Right lobe of liver (tissue), 4 donors: ENCODE data around the gene NUTF2.

Experiments
- POLR2A ChIP-seq: fragments of 450-650 bp; IDR thresholded peaks from one replicate; pipeline ENCODE4 v1.6.1; 2017; ENCODE audit warnings: antibody characterized with exemption, mild to moderate bottlenecking
- TF ChIP-seq, protein P1 (sequence below), 4 donors: fragments of 200-600 bp in 3 of 4; fragments of 450-650 bp in 1 of 4; IDR thresholded peaks; one replicate each; pipeline versions ENCODE4 v1.5.1 to v1.8.0; 2016 to 2022; ENCODE audit warnings: antibody characterized with exemption in 4 of 4, mild to moderate bottlenecking in 2 of 4
- donor health status: DM: no; HTN: no; CAD: no.
- donor health status: DM: no; HTN: no; CAD: no.
- donor health status: DM: no; HTN: yes; CAD: no.

DNA sequence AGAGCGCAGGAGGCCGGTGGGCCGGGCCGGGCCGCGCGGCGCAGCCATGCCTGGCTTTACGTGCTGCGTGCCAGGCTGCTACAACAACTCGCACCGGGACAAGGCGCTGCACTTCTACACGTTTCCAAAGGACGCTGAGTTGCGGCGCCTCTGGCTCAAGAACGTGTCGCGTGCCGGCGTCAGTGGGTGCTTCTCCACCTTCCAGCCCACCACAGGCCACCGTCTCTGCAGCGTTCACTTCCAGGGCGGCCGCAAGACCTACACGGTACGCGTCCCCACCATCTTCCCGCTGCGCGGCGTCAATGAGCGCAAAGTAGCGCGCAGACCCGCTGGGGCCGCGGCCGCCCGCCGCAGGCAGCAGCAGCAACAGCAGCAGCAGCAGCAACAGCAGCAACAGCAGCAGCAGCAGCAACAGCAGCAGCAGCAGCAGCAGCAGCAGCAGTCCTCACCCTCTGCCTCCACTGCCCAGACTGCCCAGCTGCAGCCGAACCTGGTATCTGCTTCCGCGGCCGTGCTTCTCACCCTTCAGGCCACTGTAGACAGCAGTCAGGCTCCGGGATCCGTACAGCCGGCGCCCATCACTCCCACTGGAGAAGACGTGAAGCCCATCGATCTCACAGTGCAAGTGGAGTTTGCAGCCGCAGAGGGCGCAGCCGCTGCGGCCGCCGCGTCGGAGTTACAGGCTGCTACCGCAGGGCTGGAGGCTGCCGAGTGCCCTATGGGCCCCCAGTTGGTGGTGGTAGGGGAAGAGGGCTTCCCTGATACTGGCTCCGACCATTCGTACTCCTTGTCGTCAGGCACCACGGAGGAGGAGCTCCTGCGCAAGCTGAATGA is 4.0 kb upstream of the NUTF2 start:
- TF ChIP-seq, protein P1, sequence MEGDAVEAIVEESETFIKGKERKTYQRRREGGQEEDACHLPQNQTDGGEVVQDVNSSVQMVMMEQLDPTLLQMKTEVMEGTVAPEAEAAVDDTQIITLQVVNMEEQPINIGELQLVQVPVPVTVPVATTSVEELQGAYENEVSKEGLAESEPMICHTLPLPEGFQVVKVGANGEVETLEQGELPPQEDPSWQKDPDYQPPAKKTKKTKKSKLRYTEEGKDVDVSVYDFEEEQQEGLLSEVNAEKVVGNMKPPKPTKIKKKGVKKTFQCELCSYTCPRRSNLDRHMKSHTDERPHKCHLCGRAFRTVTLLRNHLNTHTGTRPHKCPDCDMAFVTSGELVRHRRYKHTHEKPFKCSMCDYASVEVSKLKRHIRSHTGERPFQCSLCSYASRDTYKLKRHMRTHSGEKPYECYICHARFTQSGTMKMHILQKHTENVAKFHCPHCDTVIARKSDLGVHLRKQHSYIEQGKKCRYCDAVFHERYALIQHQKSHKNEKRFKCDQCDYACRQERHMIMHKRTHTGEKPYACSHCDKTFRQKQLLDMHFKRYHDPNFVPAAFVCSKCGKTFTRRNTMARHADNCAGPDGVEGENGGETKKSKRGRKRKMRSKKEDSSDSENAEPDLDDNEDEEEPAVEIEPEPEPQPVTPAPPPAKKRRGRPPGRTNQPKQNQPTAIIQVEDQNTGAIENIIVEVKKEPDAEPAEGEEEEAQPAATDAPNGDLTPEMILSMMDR (IDR thresholded peaks at IDR 0.05): peak in 3 of 4 donors; percentile 6 to 20 (median 7)
- peak; percentile 12 for TF ChIP-seq POLR2A
